DOHH2 (cell line): ENCODE results near the gene NUCKS1.

Source experiments
- H3F3A ChIP-seq: fragments of 200-600 bp; sonication (generic), shearing (Covaris generic); 2 replicates; pipeline ENCODE4 v1.6.0; 2016; ENCODE audit warnings: antibody characterized with exemption, mild to moderate bottlenecking; ENCODE audit not compliant: control insufficient read depth, insufficient read depth
- H3K27ac ChIP-seq: fragments of 200-600 bp; sonication (generic); 2 replicates; pipeline ENCODE4 v1.5.1; 2014; ENCODE audit warnings: low read depth, mild to moderate bottlenecking, low read length, moderate library complexity
- H3K27me3 ChIP-seq: fragments of 200-600 bp; sonication (generic); 2 replicates; pipeline ENCODE4 v1.6.1; 2014; ENCODE audit warnings: mild to moderate bottlenecking, low read length, mixed read lengths; ENCODE audit not compliant: control insufficient read depth
- H3K36me3 ChIP-seq: fragments of 200-600 bp; sonication (generic); 2 replicates; pipeline ENCODE4 v1.6.1; 2014; ENCODE audit warnings: mild to moderate bottlenecking, low read length, moderate library complexity, mixed read lengths; ENCODE audit not compliant: control insufficient read depth
- H3K4me1 ChIP-seq: fragments of 200-600 bp; sonication (generic); 2 replicates; pipeline ENCODE4 v1.6.1; 2014; ENCODE audit warnings: mild to moderate bottlenecking, low read length, mixed read lengths; ENCODE audit not compliant: control insufficient read depth
- H3K4me2 ChIP-seq: fragments of 200-600 bp; sonication (generic); 2 replicates; pipeline ENCODE4 v1.6.0; 2014; ENCODE audit warnings: mild to moderate bottlenecking, low read length, moderate library complexity
- H3K4me3 ChIP-seq: fragments of 200-600 bp; sonication (generic); 2 replicates; pipeline ENCODE4 v1.5.1; 2014; ENCODE audit warnings: mild to moderate bottlenecking, low read length, mixed read lengths
- H3K79me2 ChIP-seq: fragments of 200-600 bp; sonication (generic); 2 replicates; pipeline ENCODE4 v1.6.1; 2014; ENCODE audit warnings: mild to moderate bottlenecking, low read length, mixed read lengths; ENCODE audit not compliant: control insufficient read depth
- H3K9me2 ChIP-seq: fragments of 200-600 bp; sonication (generic); replicated peaks from 2 replicates; pipeline ENCODE4 v1.6.1; 2014; ENCODE audit warnings: mild to moderate bottlenecking, low read length, mixed read lengths; ENCODE audit not compliant: control insufficient read depth
- H3K9me3 ChIP-seq: fragments of 200-600 bp; sonication (generic); 2 replicates; pipeline ENCODE4 v1.6.1; 2014; ENCODE audit warnings: antibody characterized with exemption, low read length, mixed read lengths; ENCODE audit not compliant: control insufficient read depth, insufficient read depth
- H4K20me1 ChIP-seq: fragments of 200-600 bp; sonication (generic); 2 replicates; pipeline ENCODE4 v1.6.0; 2014; ENCODE audit warnings: low read depth, mild to moderate bottlenecking, antibody characterized with exemption, low read length, moderate library complexity; ENCODE audit not compliant: control insufficient read depth, insufficient read depth
- CTCF ChIP-seq: fragments of 200-600 bp; sonication (generic); IDR thresholded peaks from one replicate; pipeline ENCODE4 v1.5.1; 2014; ENCODE audit warnings: antibody characterized with exemption, mild to moderate bottlenecking, low read depth, low read length; ENCODE audit not compliant: poor library complexity, severe bottlenecking
- EZH2phosphoT487 ChIP-seq: fragments of 200-600 bp; sonication (generic); IDR thresholded peaks from 2 replicates; pipeline ENCODE4 v1.6.1; 2017; ENCODE audit warnings: borderline replicate concordance, mild to moderate bottlenecking, antibody characterized with exemption, low read length, moderate library complexity, mixed read lengths

The NUCKS1 gene

GRCh38 chr1:205750138-205751035 is at the start of gene NUCKS1:
Gene NUCKS1, minus strand, starts transcription at chr1:205750182. Its CDS starts 209 bp downstream, at chr1:205749973.
- peaks cover 27% of the 10 kb centered on the region for H3F3A ChIP-seq
- H4K20me1 ChIP-seq: peaks cover 33% of the 10 kb centered on the region
- H3K79me2 ChIP-seq: peaks cover 47% of the 10 kb centered on the region
- H3K27ac ChIP-seq: peak within 1 kb of the TSS; percentile 73
- 0 out of 2 replicates have a peak, but pooled peaks cover under 1% of the 10 kb centered on the region for H3K27me3 ChIP-seq
- peak within 1 kb of the TSS; percentile 89 for H3K4me3 ChIP-seq
- peak within 1 kb of the TSS; percentile 98 for H3K4me2 ChIP-seq
- H3K9me2 ChIP-seq: no peaks in the 10 kb centered on the region
- TF ChIP-seq CTCF (no peak), EZH2phosphoT487 (no peak)
- no peaks in the 10 kb centered on the region for H3K9me3 ChIP-seq
- H3K4me1 ChIP-seq: peaks cover 39% of the 10 kb centered on the region
- peaks cover 40% of the 10 kb centered on the region for H3K36me3 ChIP-seq

GRCh38 chr1:205798577-205798976 is 48.6 kb upstream of the NUCKS1 start:
- no peaks in the 10 kb centered on the region for H3K9me2 ChIP-seq
- TF ChIP-seq CTCF (no peak), EZH2phosphoT487 (no peak)
- H3K4me3 ChIP-seq: no peak overlapping the region
- H3K4me1 ChIP-seq: peaks cover 27% of the 10 kb centered on the region
- H3K9me3 ChIP-seq: no peaks in the 10 kb centered on the region
- no peaks in the 10 kb centered on the region for H3F3A ChIP-seq
- H3K4me2 ChIP-seq: no peak overlapping the region
- no peak overlapping the region for H3K27ac ChIP-seq
- no peaks in the 10 kb centered on the region for H4K20me1 ChIP-seq
- peaks cover 12% of the 10 kb centered on the region for H3K79me2 ChIP-seq
- H3K36me3 ChIP-seq: peaks cover 68% of the 10 kb centered on the region
- no peaks in the 10 kb centered on the region for H3K27me3 ChIP-seq

GRCh38 chr1:205797168-205797567 is 47.2 kb upstream of the NUCKS1 start:
- Histone ChIP-seq H3K4me1 (peaks cover 41% of the 10 kb centered on the region), H3K79me2 (peaks cover 8% of the 10 kb centered on the region; the same call in 1 of the 2 replicates), H3K4me3 (no peak overlapping the region), H3K4me2 (no peak overlapping the region), H3K9me2 (no peaks in the 10 kb centered on the region), H3K27ac (no peak overlapping the region), H3K9me3 (no peaks in the 10 kb centered on the region), H3F3A (peaks cover 6% of the 10 kb centered on the region), H4K20me1 (no peaks in the 10 kb centered on the region), H3K36me3 (peaks cover 81% of the 10 kb centered on the region), H3K27me3 (no peaks in the 10 kb centered on the region)
- TF ChIP-seq EZH2phosphoT487 (no peak), CTCF (no peak)
